HepG2 (cell line): Measurements from ENCODE around the gene TBX5. TPM values are rescaled to one million over a fixed set of nuclear protein-coding genes. Genes with fewer than 3 reads are reported as not detected.

Experiments used
- ARNTL ChIP-seq: sonication (generic); formaldehyde crosslinking; IDR thresholded peaks from 2 replicates; pipeline ENCODE4 v1.4.0; 2020; ENCODE audit warnings: mild to moderate bottlenecking, missing genetic modification reagents
- ESRRA ChIP-seq: sonication (generic); formaldehyde crosslinking; IDR thresholded peaks from 2 replicates; pipeline ENCODE4 v1.5.1; 2020; ENCODE audit warnings: mild to moderate bottlenecking, low read depth, missing genetic modification reagents
- polyA plus RNA-seq, 8 experiments: library from polyadenylated mRNA; depleted of rRNA in 3 of 8; stranded (reverse) in 7 of 8; unstranded in 1 of 8; fragments of >200 nt; fragmentation: Illumina TruSeq in 4 of 8; extraction: Trizol in 4 of 8; gene quantifications; 2 replicates each; pipeline versions ENCODE4 v1.2.1 to v1.2.3, GENCODE V29; 2011 to 2016; ENCODE audit warnings: low read depth in 4 of 8, missing spikeins in 1 of 8, mixed read lengths in 1 of 8; ENCODE audit not compliant: insufficient read depth in 1 of 8
- total RNA-seq, 5 experiments: library from RNA; depleted of rRNA; stranded (reverse); fragments of >200 nt; fragmentation: Illumina TruSeq; extraction: Trizol; gene quantifications; 2 replicates each; pipeline ENCODE4 v1.2.3, GENCODE V29; 2016; ENCODE audit warnings: low read depth in 1 of 5
- TF ChIP-seq, protein P1 (sequence below): sonication (generic); formaldehyde crosslinking; IDR thresholded peaks from 2 replicates; pipeline ENCODE4 v1.5.0; 2020; ENCODE audit warnings: mild to moderate bottlenecking, missing genetic modification reagents, borderline replicate concordance
- TF ChIP-seq, protein P2 (sequence below): sonication (generic); formaldehyde crosslinking; IDR thresholded peaks from 2 replicates; pipeline ENCODE4 v1.5.0; 2020; ENCODE audit warnings: missing genetic modification reagents
- TF ChIP-seq, protein P3 (sequence below): IDR thresholded peaks from 2 replicates; pipeline ENCODE4 v1.6.1; 2016; ENCODE audit warnings: mild to moderate bottlenecking, missing biosample characterization, missing genetic modification reagents
- TF ChIP-seq, protein P4 (sequence below): sonication (generic); formaldehyde crosslinking; IDR thresholded peaks from 2 replicates; pipeline ENCODE4 v1.5.0; 2020; ENCODE audit warnings: missing genetic modification reagents, mild to moderate bottlenecking, borderline replicate concordance
- TF ChIP-seq, protein P5 (sequence below): sonication (generic); formaldehyde crosslinking; IDR thresholded peaks from 2 replicates; pipeline ENCODE4 v1.4.0; 2020; ENCODE audit warnings: missing genetic modification reagents, mild to moderate bottlenecking, borderline replicate concordance

TBX5 gene
- total and polyA plus RNA-seq, 2 of the 13 experiments (the other 11 are each of a cell fraction or from before 2014, with no cell fraction given) = not detected

GRCh38 chr12:114414031-114414865 lies 8.3 kb upstream of the TBX5 start (continued):
- TF ChIP-seq, protein P1, sequence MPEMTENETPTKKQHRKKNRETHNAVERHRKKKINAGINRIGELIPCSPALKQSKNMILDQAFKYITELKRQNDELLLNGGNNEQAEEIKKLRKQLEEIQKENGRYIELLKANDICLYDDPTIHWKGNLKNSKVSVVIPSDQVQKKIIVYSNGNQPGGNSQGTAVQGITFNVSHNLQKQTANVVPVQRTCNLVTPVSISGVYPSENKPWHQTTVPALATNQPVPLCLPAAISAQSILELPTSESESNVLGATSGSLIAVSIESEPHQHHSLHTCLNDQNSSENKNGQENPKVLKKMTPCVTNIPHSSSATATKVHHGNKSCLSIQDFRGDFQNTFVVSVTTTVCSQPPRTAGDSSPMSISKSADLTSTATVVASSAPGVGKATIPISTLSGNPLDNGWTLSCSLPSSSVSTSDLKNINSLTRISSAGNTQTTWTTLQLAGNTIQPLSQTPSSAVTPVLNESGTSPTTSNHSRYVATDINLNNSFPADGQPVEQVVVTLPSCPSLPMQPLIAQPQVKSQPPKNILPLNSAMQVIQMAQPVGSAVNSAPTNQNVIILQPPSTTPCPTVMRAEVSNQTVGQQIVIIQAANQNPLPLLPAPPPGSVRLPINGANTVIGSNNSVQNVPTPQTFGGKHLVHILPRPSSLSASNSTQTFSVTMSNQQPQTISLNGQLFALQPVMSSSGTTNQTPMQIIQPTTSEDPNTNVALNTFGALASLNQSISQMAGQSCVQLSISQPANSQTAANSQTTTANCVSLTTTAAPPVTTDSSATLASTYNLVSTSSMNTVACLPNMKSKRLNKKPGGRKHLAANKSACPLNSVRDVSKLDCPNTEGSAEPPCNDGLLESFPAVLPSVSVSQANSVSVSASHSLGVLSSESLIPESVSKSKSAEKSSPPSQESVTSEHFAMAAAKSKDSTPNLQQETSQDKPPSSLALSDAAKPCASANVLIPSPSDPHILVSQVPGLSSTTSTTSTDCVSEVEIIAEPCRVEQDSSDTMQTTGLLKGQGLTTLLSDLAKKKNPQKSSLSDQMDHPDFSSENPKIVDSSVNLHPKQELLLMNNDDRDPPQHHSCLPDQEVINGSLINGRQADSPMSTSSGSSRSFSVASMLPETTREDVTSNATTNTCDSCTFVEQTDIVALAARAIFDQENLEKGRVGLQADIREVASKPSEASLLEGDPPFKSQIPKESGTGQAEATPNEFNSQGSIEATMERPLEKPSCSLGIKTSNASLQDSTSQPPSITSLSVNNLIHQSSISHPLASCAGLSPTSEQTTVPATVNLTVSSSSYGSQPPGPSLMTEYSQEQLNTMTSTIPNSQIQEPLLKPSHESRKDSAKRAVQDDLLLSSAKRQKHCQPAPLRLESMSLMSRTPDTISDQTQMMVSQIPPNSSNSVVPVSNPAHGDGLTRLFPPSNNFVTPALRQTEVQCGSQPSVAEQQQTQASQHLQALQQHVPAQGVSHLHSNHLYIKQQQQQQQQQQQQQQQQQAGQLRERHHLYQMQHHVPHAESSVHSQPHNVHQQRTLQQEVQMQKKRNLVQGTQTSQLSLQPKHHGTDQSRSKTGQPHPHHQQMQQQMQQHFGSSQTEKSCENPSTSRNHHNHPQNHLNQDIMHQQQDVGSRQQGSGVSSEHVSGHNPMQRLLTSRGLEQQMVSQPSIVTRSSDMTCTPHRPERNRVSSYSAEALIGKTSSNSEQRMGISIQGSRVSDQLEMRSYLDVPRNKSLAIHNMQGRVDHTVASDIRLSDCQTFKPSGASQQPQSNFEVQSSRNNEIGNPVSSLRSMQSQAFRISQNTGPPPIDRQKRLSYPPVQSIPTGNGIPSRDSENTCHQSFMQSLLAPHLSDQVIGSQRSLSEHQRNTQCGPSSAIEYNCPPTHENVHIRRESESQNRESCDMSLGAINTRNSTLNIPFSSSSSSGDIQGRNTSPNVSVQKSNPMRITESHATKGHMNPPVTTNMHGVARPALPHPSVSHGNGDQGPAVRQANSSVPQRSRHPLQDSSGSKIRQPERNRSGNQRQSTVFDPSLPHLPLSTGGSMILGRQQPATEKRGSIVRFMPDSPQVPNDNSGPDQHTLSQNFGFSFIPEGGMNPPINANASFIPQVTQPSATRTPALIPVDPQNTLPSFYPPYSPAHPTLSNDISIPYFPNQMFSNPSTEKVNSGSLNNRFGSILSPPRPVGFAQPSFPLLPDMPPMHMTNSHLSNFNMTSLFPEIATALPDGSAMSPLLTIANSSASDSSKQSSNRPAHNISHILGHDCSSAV (CRISPR knock-in tag) = no peak
- TF ChIP-seq, protein P2, sequence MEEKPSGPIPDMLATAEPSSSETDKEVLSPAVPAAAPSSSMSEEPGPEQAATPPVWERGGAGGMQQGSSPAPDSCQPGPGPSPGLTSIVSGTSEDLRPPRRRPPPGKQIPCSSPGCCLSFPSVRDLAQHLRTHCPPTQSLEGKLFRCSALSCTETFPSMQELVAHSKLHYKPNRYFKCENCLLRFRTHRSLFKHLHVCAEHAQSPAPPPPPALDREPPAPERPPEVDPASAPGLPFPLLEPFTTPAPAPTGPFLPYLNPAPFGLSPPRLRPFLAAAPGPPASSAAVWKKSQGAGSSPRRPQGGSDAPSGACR (CRISPR knock-in tag) = no peak
- TF ChIP-seq, protein P3, sequence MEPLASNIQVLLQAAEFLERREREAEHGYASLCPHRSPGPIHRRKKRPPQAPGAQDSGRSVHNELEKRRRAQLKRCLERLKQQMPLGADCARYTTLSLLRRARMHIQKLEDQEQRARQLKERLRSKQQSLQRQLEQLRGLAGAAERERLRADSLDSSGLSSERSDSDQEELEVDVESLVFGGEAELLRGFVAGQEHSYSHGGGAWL = no peak
- TF ChIP-seq ARNTL (CRISPR knock-in tag) (no peak), ESRRA (CRISPR knock-in tag) (no peak)
- TF ChIP-seq, protein P4, sequence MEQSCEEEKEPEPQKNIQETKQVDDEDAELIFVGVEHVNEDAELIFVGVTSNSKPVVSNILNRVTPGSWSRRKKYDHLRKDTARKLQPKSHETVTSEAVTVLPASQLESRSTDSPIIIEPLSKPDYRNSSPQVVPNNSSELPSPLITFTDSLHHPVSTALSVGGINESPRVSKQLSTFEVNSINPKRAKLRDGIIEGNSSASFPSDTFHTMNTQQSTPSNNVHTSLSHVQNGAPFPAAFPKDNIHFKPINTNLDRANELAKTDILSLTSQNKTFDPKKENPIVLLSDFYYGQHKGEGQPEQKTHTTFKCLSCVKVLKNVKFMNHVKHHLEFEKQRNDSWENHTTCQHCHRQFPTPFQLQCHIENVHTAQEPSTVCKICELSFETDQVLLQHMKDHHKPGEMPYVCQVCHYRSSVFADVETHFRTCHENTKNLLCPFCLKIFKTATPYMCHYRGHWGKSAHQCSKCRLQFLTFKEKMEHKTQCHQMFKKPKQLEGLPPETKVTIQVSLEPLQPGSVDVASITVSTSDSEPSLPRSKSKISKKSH (CRISPR knock-in tag) = no peak
- TF ChIP-seq, protein P5, sequence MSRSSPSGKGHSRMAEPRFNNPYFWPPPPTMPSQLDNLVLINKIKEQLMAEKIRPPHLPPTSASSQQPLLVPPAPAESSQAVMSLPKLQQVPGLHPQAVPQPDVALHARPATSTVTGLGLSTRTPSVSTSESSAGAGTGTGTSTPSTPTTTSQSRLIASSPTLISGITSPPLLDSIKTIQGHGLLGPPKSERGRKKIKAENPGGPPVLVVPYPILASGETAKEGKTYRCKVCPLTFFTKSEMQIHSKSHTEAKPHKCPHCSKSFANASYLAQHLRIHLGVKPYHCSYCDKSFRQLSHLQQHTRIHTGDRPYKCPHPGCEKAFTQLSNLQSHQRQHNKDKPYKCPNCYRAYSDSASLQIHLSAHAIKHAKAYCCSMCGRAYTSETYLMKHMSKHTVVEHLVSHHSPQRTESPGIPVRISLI (CRISPR knock-in tag) = no peak
